Measurements from ENCODE around the gene GREB1L. TPM values are rescaled to one million over a fixed set of nuclear protein-coding genes. Genes with fewer than 3 reads are reported as not detected.

Gene GREB1L
- total RNA-seq, 1 experiment from 2014 or later: 75.4 TPM

GRCh38 chr18:21262244-21262643, 20.2 kb downstream of the GREB1L start:
- peaks cover 51% of the 10 kb centered on the region for H3K4me1 Mint-ChIP-seq (ENCODE audit: low read depth, unreplicated experiment)
- intact Hi-C loops (cut with micrococcal nuclease; ENCODE audit: unreplicated experiment): no loop called here

GRCh38 chr18:21262979-21263378, 20.9 kb downstream of the GREB1L start:
- Mint-ChIP-seq H3K27me3 (ENCODE audit: insufficient read depth, unreplicated experiment) (no peaks in the 10 kb centered on the region), H3K27ac (ENCODE audit: unreplicated experiment) (no peak overlapping the region), H3K9me3 (ENCODE audit: unreplicated experiment) (no peaks in the 10 kb centered on the region), H3K36me3 (ENCODE audit: insufficient read depth, unreplicated experiment) (no peaks in the 10 kb centered on the region), H3K4me1 (ENCODE audit: low read depth, unreplicated experiment) (peaks cover 52% of the 10 kb centered on the region), H3K4me3 (ENCODE audit: unreplicated experiment) (no peak overlapping the region)
- H3K36me3 ChIP-seq (ENCODE audit: control insufficient read depth, insufficient read depth, low read length): no peaks in the 10 kb centered on the region
- POLR2A ChIA-PET: no interaction called here
- H3K27me3 ChIP-seq (replicated peaks; ENCODE audit: control insufficient read depth, insufficient read depth, low read length): no peaks in the 10 kb centered on the region
- intact Hi-C loops (cut with micrococcal nuclease; ENCODE audit: unreplicated experiment): no loop called here
- peaks cover 97% of the 10 kb centered on the region for H3K4me1 ChIP-seq
- DNase-seq: no peak
- CTCF ChIA-PET: no interaction called here
- H3K9me3 ChIP-seq: no peaks in the 10 kb centered on the region
- BruUV-seq (replicated peaks): no TSS peak
- H3K4me3 ChIP-seq (ENCODE audit: low read depth, low read length): no peak overlapping the region
- no peak for TF ChIP-seq CTCF (IDR thresholded peaks at IDR 0.05; ENCODE audit: insufficient read depth in 1 of 2, low read depth in 1 of 2, low read length in 1 of 2, severe bottlenecking in 1 of 2, unreplicated experiment in 1 of 2)

More at GRCh38 chr18:21262244-21262643, 20.2 kb downstream of the GREB1L start:
- no peaks in the 10 kb centered on the region for H3K9me3 Mint-ChIP-seq (ENCODE audit: unreplicated experiment)
- BruUV-seq (replicated peaks): no TSS peak
- H3K27me3 Mint-ChIP-seq (ENCODE audit: insufficient read depth, unreplicated experiment): no peaks in the 10 kb centered on the region
- H3K4me1 ChIP-seq: peaks cover 97% of the 10 kb centered on the region
- H3K4me3 ChIP-seq (ENCODE audit: low read depth, low read length): no peak overlapping the region
- no peak for DNase-seq
- no peaks in the 10 kb centered on the region for H3K36me3 ChIP-seq (ENCODE audit: control insufficient read depth, insufficient read depth, low read length)
- no peak overlapping the region for H3K27ac Mint-ChIP-seq (ENCODE audit: unreplicated experiment)
- no peaks in the 10 kb centered on the region for H3K9me3 ChIP-seq
- H3K27me3 ChIP-seq (replicated peaks; ENCODE audit: control insufficient read depth, insufficient read depth, low read length): no peaks in the 10 kb centered on the region
- H3K36me3 Mint-ChIP-seq (ENCODE audit: insufficient read depth, unreplicated experiment): no peaks in the 10 kb centered on the region
- CTCF ChIA-PET: no interaction called here
- no peak overlapping the region for H3K4me3 Mint-ChIP-seq (ENCODE audit: unreplicated experiment)
- POLR2A ChIA-PET: no interaction called here
- no peak for TF ChIP-seq CTCF (IDR thresholded peaks at IDR 0.05; ENCODE audit: insufficient read depth in 1 of 2, low read depth in 1 of 2, low read length in 1 of 2, severe bottlenecking in 1 of 2, unreplicated experiment in 1 of 2)

- POLR2A ChIA-PET: interaction anchor here (0.6 kb wide), 2 partner anchors 52 to 65 kb away, joined by 3 to 5 read pairs; no protein-coding TSS in a partner anchor
- H3K4me1 ChIP-seq: peaks cover 94% of the 10 kb centered on the region
- DNase-seq: peak; percentile 46 to 58
- no TSS peak for BruUV-seq (replicated peaks)
- intact Hi-C loops (cut with micrococcal nuclease; ENCODE audit: unreplicated experiment): no loop called here
- no peaks in the 10 kb centered on the region for H3K9me3 ChIP-seq
- H3K4me1 Mint-ChIP-seq (ENCODE audit: low read depth, unreplicated experiment): peaks cover 53% of the 10 kb centered on the region
- H3K36me3 Mint-ChIP-seq (ENCODE audit: insufficient read depth, unreplicated experiment): no peaks in the 10 kb centered on the region
- no peaks in the 10 kb centered on the region for H3K27me3 ChIP-seq (replicated peaks; ENCODE audit: control insufficient read depth, insufficient read depth, low read length)
- TF ChIP-seq CTCF (IDR thresholded peaks at IDR 0.05; ENCODE audit: insufficient read depth in 1 of 2, low read depth in 1 of 2, low read length in 1 of 2, severe bottlenecking in 1 of 2, unreplicated experiment in 1 of 2): no peak
- H3K4me3 ChIP-seq (ENCODE audit: low read depth, low read length): no peak overlapping the region
- H3K27ac Mint-ChIP-seq (ENCODE audit: unreplicated experiment): no peak overlapping the region
- H3K27me3 Mint-ChIP-seq (ENCODE audit: insufficient read depth, unreplicated experiment): no peaks in the 10 kb centered on the region
- H3K9me3 Mint-ChIP-seq (ENCODE audit: unreplicated experiment): no peaks in the 10 kb centered on the region
- CTCF ChIA-PET: no interaction called here
- H3K4me3 Mint-ChIP-seq (ENCODE audit: unreplicated experiment): peak overlapping the region; percentile 44
- H3K36me3 ChIP-seq (ENCODE audit: control insufficient read depth, insufficient read depth, low read length): no peaks in the 10 kb centered on the region
These were observed 22.6 kb downstream of the GREB1L start for GRCh38 chr18:21264651-21265050.

Data from Caco-2 (cell line).